ENCODE data around the gene EDN1. TPM values are rescaled to one million over a fixed set of nuclear protein-coding genes. Genes with fewer than 3 reads are reported as not detected.

Gene EDN1
- total and polyA plus RNA-seq, 2 of the 13 experiments (the other 11 are each of a cell fraction or from before 2014, with no cell fraction given), result 0.15 to 1.2 TPM

GRCh38 chr6:12289933-12290820 is at the start of gene EDN1 (continued):
- TF ChIP-seq ZNF235 (CRISPR knock-in tag; IDR thresholded peaks at IDR 0.05; ENCODE audit: borderline replicate concordance) (no peak), KLF6 (CRISPR knock-in tag; IDR thresholded peaks at IDR 0.05) (no peak), HIC2 (CRISPR knock-in tag; IDR thresholded peaks at IDR 0.05; ENCODE audit: low read depth) (no peak), FOXO1 (CRISPR knock-in tag; IDR thresholded peaks at IDR 0.05) (no peak), RFXANK (CRISPR knock-in tag; IDR thresholded peaks at IDR 0.05) (no peak), ZNF569 (CRISPR knock-in tag; IDR thresholded peaks at IDR 0.05; ENCODE audit: borderline replicate concordance) (no peak), ZBTB7A (CRISPR knock-in tag; IDR thresholded peaks at IDR 0.05) (no peak), BCL6 (CRISPR knock-in tag; IDR thresholded peaks at IDR 0.05) (no peak), ZSCAN20 (CRISPR knock-in tag; IDR thresholded peaks at IDR 0.05; ENCODE audit: borderline replicate concordance) (no peak), ERF (CRISPR knock-in tag; IDR thresholded peaks at IDR 0.05) (0 out of 2 replicates have a peak, but pooled peaks have one; percentile 29), ZKSCAN1 (IDR thresholded peaks at IDR 0.05; ENCODE audit: low read length) (no peak), RFX5 (IDR thresholded peaks at IDR 0.05; ENCODE audit: low read depth, low read length) (no peak), ZNF225 (CRISPR knock-in tag; IDR thresholded peaks at IDR 0.05) (no peak), ZNF547 (CRISPR knock-in tag; IDR thresholded peaks at IDR 0.05) (no peak)
- TF ChIP-seq, protein P1, sequence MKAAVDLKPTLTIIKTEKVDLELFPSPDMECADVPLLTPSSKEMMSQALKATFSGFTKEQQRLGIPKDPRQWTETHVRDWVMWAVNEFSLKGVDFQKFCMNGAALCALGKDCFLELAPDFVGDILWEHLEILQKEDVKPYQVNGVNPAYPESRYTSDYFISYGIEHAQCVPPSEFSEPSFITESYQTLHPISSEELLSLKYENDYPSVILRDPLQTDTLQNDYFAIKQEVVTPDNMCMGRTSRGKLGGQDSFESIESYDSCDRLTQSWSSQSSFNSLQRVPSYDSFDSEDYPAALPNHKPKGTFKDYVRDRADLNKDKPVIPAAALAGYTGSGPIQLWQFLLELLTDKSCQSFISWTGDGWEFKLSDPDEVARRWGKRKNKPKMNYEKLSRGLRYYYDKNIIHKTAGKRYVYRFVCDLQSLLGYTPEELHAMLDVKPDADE (CRISPR knock-in tag; IDR thresholded peaks at IDR 0.05), result no peak
- TF ChIP-seq, protein P2, sequence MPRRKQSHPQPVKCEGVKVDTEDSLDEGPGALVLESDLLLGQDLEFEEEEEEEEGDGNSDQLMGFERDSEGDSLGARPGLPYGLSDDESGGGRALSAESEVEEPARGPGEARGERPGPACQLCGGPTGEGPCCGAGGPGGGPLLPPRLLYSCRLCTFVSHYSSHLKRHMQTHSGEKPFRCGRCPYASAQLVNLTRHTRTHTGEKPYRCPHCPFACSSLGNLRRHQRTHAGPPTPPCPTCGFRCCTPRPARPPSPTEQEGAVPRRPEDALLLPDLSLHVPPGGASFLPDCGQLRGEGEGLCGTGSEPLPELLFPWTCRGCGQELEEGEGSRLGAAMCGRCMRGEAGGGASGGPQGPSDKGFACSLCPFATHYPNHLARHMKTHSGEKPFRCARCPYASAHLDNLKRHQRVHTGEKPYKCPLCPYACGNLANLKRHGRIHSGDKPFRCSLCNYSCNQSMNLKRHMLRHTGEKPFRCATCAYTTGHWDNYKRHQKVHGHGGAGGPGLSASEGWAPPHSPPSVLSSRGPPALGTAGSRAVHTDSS (CRISPR knock-in tag; conservative IDR thresholded peaks at IDR 0.05), result no peak
- TF ChIP-seq, protein P3, sequence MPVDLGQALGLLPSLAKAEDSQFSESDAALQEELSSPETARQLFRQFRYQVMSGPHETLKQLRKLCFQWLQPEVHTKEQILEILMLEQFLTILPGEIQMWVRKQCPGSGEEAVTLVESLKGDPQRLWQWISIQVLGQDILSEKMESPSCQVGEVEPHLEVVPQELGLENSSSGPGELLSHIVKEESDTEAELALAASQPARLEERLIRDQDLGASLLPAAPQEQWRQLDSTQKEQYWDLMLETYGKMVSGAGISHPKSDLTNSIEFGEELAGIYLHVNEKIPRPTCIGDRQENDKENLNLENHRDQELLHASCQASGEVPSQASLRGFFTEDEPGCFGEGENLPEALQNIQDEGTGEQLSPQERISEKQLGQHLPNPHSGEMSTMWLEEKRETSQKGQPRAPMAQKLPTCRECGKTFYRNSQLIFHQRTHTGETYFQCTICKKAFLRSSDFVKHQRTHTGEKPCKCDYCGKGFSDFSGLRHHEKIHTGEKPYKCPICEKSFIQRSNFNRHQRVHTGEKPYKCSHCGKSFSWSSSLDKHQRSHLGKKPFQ (CRISPR knock-in tag; IDR thresholded peaks at IDR 0.05; ENCODE audit: insufficient replicate concordance), result no peak
- TF ChIP-seq, protein P4, sequence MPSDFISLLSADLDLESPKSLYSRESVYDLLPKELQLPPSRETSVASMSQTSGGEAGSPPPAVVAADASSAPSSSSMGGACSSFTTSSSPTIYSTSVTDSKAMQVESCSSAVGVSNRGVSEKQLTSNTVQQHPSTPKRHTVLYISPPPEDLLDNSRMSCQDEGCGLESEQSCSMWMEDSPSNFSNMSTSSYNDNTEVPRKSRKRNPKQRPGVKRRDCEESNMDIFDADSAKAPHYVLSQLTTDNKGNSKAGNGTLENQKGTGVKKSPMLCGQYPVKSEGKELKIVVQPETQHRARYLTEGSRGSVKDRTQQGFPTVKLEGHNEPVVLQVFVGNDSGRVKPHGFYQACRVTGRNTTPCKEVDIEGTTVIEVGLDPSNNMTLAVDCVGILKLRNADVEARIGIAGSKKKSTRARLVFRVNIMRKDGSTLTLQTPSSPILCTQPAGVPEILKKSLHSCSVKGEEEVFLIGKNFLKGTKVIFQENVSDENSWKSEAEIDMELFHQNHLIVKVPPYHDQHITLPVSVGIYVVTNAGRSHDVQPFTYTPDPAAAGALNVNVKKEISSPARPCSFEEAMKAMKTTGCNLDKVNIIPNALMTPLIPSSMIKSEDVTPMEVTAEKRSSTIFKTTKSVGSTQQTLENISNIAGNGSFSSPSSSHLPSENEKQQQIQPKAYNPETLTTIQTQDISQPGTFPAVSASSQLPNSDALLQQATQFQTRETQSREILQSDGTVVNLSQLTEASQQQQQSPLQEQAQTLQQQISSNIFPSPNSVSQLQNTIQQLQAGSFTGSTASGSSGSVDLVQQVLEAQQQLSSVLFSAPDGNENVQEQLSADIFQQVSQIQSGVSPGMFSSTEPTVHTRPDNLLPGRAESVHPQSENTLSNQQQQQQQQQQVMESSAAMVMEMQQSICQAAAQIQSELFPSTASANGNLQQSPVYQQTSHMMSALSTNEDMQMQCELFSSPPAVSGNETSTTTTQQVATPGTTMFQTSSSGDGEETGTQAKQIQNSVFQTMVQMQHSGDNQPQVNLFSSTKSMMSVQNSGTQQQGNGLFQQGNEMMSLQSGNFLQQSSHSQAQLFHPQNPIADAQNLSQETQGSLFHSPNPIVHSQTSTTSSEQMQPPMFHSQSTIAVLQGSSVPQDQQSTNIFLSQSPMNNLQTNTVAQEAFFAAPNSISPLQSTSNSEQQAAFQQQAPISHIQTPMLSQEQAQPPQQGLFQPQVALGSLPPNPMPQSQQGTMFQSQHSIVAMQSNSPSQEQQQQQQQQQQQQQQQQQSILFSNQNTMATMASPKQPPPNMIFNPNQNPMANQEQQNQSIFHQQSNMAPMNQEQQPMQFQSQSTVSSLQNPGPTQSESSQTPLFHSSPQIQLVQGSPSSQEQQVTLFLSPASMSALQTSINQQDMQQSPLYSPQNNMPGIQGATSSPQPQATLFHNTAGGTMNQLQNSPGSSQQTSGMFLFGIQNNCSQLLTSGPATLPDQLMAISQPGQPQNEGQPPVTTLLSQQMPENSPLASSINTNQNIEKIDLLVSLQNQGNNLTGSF (CRISPR knock-in tag; IDR thresholded peaks at IDR 0.05), result no peak
